NCI-H1048 (cell line): ENCODE measurements around the gene OR4D10.

Experiments used
- DNase-seq: peaks from one replicate; lab custom pipeline; 2025; lab: John Stamatoyannopoulos, UW

OR4D10 gene

GRCh38 chr11:59528711-59529110, 55.6 kb downstream of the OR4D10 start:
- no peak for DNase-seq
